Measurements from ENCODE around the gene NBPF1.
"Not testable (repeated sequence)": the region's sequence is repeated elsewhere in the genome, so short reads cannot be mapped to it uniquely, and the experiment has no call there.

The NBPF1 gene

DNA sequence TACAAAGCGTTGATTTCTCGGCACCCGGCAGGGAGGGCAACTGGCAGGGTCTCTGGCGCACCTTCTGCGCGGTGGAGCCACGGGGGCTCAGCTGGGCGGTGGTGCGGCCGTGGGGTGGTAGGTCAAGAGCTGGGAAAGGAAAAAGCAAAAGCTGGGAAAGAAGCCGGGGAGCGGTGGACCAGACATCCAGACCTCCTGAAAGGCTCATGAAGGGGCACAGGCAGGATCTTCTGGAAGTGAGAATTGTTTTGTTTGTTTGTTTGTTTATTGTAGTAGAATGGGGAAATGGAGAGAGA lies 92.1 kb downstream of the NBPF1 start:
- Mint-ChIP-seq H3K27ac (no peak overlapping the region), H3K9me3 (no peaks in the 10 kb centered on the region), H3K27me3 (peaks cover 62% of the 10 kb centered on the region), H3K4me1 (peaks cover 11% of the 10 kb centered on the region), H3K4me3 (no peak overlapping the region)
- DNase-seq, result no peak
- no peak for ATAC-seq

DNA sequence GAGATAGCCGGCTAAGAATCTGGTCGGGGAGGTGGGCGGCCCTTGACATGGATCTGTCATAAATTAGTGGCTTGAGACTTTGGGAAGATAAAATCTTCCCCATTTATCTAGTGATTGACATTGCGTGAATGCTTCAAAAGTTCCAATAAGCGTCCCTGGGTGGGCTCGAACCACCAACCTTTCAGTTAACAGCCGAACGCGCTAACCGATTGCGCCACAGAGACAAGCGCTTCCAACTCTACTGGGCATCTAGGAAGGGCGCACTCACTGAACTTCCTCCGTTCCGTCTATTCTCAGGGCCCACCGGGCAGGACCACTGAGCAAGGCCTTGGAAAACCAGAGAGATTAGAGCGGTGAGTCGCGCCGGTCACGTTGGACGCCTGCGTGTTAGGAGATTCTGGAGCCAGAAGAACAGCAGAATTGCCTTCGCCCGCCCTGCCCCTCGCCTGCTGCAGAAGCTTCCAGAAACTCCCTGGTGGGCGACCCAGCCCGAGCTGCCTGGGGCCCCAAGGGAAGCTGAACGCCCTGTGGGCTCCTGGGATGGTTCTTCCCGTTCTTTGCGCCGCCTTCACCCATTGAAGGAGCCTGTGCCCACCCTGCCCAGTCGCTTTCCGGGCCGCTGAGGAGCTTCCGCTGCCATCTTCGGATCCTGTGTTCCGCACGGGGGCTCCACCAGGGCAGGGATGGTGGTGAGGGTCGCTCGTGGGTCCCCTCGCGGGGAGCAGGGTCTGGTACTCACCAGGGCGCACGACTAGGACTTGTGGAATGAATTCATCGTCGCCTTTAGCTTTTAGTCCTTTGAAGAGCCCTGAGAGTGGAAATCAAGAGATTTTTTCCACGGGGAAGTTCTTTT lies 92.7 kb downstream of the NBPF1 start:
- H3K4me1 Mint-ChIP-seq, result peaks cover 11% of the 10 kb centered on the region

DNA sequence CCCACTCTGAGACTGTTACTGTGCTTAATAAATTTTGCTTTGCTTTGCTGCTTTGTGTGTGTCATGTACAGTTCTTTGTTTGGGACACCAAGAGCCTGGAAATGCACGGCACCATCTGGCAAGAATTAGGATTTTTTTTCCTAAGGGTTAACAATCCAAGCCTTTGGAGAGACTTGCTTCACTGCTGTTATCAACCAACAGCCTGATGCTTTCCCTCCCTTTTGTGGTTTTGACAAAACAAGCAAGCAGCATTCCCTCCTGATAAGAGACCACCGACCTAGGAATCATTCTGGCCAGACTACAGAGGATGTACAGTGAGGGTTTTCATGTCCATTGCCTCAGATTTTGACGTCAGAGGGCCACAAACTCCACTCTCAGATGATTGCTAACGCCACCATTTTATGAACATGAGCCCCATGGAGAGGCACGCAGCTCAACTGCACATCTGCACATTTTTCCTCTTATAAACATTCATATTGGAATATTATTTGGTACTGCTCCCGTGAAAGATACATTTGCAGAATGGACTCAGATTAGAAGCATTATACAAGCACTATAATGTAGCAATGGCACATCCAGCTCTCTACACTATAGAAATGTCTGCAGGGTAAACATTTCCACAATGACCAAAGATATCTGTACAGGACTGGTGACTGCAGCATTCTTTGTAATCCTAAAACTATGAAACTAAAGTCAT lies 94.0 kb downstream of the NBPF1 start:
- H3K27ac Mint-ChIP-seq, H3K9me3 Mint-ChIP-seq, ATAC-seq, H3K4me3 Mint-ChIP-seq, DNase-seq: not testable (repeated sequence)
- Mint-ChIP-seq H3K27me3 (peaks cover 50% of the 10 kb centered on the region), H3K4me1 (peaks cover 11% of the 10 kb centered on the region)

More for the DNA sequence above, 92.7 kb downstream of the NBPF1 start:
- not testable (repeated sequence) for ATAC-seq, DNase-seq, H3K9me3 Mint-ChIP-seq
- H3K27me3 Mint-ChIP-seq, result peaks cover 56% of the 10 kb centered on the region
- peak overlapping the region in 1 of 2 donors; percentile 65 for H3K4me3 Mint-ChIP-seq
- H3K27ac Mint-ChIP-seq, result peak overlapping the region in 1 of 2 donors; percentile 97

DNA sequence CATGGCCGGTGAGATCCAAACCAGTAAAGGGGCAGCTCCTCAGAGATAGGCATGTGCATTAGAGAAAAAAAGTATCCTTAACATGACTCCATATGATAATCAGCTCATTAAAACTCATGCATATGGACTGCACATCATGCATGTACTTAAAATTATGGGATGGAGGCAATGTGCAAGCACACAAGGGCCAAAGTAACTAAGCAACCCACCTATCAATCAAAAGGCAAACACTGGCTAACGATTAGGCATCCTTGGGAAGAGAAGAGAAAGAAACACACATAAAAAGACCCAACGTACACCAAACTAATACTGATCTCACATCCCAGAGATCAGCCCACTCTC lies 94.5 kb downstream of the NBPF1 start:
- H3K27ac Mint-ChIP-seq, ATAC-seq, H3K9me3 Mint-ChIP-seq, H3K4me3 Mint-ChIP-seq, DNase-seq: not testable (repeated sequence)
- H3K4me1 Mint-ChIP-seq, result peaks cover 11% of the 10 kb centered on the region
- H3K27me3 Mint-ChIP-seq, result peaks cover 49% of the 10 kb centered on the region

DNA sequence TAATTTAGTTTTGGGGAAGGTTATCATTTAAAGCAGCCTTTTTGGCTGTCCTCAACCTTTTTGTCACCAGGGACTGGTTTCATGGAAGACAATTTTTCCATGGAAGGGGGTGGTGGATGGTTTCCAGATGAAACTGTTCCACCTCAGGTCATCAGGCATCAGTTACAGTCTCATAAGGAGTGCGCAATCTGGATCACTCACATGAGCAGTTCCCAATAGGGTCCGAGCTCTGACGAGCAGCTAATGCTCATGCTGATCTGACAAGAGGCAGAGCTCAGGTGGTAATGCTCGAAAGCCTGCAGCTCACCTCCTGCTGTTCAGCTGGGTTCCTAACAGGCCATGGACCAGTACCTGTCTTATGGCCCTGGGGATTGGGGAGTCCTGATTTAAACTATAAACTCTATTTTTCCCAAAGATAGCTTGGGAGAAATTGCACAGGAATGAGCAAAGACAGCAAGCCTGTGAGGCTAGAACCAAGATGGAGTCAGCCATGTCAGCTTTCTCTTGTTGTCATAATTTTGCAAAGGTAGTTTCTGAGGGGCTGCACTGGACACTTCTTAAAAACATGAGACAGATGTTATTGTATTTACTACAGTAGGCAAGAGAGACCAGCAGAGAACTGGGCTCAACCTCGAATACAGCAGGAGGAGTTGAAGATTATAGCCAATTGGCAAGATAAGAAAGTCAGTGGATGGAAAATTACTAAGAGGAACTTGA lies 96.5 kb downstream of the NBPF1 start:
- H3K4me3 Mint-ChIP-seq, ATAC-seq, H3K27ac Mint-ChIP-seq, DNase-seq, H3K9me3 Mint-ChIP-seq: not testable (repeated sequence)
- H3K4me1 Mint-ChIP-seq, result peaks cover 11% of the 10 kb centered on the region
- peaks cover 49% of the 10 kb centered on the region for H3K27me3 Mint-ChIP-seq

DNA sequence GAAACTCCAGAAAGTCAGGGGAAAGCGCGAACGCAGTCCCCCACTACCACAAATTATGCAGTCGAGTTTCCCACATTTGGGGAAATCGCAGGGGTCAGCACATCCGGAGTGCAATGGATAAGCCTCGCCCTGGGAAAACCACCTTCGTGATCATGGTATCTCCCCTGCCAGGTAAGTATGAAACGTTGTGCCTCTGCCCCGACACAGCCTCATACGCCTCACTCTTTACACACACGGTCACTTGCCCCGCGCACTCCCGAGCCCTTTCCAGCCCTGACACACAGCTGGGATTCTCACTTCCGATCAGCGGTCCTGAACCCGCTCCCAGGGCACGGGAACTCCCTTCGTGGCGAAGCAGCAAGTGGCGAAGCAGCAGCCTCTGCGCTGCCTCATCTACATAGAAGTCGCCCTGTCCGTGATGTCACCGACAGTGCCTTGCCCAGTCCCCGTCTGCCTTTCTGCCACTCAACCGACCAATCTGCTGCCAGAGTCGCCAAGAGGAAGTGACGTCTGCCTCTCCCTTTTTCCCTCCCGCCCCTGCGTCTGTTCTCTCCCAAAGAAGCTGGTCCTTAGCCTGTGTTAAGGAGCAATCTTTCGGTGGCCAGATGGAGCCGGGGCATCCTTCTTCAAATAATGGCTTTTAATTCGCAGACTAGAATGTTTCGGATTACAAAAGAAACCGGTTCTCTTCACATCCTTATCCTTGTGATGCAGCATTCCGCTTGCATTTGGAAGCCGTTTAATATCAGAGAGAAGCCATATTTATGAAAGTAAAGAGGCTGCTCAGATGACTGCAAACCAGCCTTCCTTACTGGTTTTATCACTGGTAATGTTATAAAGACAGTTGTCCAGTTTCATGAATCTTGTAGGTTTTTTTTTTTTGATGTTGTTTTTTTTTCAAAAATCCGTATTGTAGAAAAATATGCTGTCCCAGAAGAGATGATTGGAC lies 99.0 kb downstream of the NBPF1 start, which contains the start of gene RNU1-1:
Gene RNU1-1, minus strand, starts transcription at position 179 of the 949 bp plus-strand sequence.
- not testable (repeated sequence) for H3K9me3 Mint-ChIP-seq, H3K27ac Mint-ChIP-seq, H3K4me3 Mint-ChIP-seq, H3K4me1 Mint-ChIP-seq
- peaks cover 28% of the 10 kb centered on the region for H3K27me3 Mint-ChIP-seq
- peak; percentile 73 for ATAC-seq
- DNase-seq, result peak; percentile 85 to 87

DNA sequence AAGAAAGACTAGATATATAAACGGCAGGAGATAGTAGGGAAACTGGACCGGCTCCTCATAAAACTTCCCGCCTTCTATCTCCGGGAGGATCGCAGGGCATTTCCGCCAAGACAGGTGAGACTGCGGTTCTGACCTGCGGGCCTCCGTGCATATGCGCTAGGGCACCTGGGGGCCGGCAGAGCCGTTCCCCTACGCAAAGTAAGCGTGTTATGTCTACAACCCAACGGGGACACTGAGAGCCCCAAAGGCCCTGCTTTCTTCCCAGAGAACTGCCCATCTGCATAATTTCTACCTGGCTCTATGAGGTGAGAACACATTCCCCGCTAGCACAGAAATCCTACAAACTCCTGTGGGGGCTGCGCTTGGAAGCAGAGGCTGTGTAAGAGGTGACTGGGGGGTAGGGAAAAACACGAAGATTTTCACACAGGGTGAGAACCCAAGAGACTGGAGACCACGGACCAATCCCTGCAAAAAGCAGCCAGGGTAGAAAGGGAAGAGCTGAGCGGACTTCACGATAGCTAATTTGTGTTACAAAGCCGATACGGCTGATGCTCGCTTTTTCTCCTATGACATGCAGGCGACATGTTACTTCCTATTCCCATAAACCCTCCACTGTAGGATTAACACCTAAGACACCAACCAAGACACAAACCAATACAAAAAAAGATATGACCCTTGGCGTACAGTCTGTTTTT lies 99.8 kb downstream of the NBPF1 start:
- not testable (repeated sequence) for H3K4me3 Mint-ChIP-seq, H3K9me3 Mint-ChIP-seq, H3K4me1 Mint-ChIP-seq, H3K27ac Mint-ChIP-seq
- DNase-seq (peak; percentile 71 to 88), ATAC-seq (peak; percentile 100)
- peaks cover 20% of the 10 kb centered on the region for H3K27me3 Mint-ChIP-seq

DNA sequence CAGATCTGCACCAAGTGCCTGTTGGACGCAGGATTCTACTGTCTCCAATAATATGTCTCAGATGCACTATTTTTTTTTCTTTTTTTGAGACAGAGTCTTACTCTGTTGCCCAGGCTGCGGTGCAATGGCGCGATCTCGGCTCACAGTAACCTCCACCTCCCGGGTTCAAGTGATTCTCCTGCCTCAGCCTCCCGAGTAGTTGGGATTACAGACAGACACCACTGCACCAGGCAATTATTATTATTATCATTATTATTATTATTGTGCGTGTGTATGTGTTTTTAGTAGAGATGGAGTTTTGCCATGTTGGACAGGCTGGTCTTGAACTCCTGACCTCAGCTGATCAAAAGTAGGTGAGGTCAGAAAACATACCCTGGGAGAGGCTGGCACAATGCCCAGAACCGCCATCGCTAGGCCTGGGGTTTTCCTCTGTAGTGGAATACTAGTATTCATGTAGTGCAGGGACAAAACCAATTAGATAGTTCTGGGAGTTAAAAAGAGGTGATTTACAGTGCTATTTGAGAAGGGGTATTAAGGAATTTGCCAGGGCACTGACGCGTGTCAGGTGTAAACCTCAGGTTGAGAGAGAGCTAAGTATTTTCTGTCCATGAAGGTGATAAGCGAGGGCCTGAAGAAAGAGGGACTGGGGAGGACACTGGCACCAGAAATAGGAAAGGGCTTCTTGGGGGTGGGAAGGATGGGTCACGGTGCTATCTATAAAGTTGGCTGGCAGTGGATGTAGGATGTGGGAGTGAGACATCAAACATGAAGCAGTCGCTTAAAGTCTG lies 100.5 kb downstream of the NBPF1 start:
- H3K27me3 Mint-ChIP-seq, result peaks cover 12% of the 10 kb centered on the region
- H3K9me3 Mint-ChIP-seq, ATAC-seq, H3K4me1 Mint-ChIP-seq, H3K27ac Mint-ChIP-seq, H3K4me3 Mint-ChIP-seq: not testable (repeated sequence)
- DNase-seq, result peak; percentile 26 to 36

Data from stimulated activated naive CD8-positive, alpha-beta T cell treated with anti-CD3 and anti-CD28 coated beads, Interleukin-15, amount 100 ng/mL, for 72 hours (primary cell).